ELF-1 (cell line): ENCODE results near the gene ACP4.

Source experiments
- DNase-seq: peaks from one replicate; pipeline ENCODE4 v3.0.0-alpha.2; 2016; ENCODE audit warnings: low read depth, low spot score

The ACP4 gene

GRCh38 chr19:50843701-50844221 is 53.5 kb downstream of the ACP4 start:
- DNase-seq, result no peak

- DNase-seq, result peak; percentile 74
These were observed 54.2 kb downstream of the ACP4 start for GRCh38 chr19:50844296-50844935.
